Measurements from ENCODE around the gene BEX2.
"Not testable (repeated sequence)": the region's sequence is repeated elsewhere in the genome, so short reads cannot be mapped to it uniquely, and the experiment has no call there.

DNA sequence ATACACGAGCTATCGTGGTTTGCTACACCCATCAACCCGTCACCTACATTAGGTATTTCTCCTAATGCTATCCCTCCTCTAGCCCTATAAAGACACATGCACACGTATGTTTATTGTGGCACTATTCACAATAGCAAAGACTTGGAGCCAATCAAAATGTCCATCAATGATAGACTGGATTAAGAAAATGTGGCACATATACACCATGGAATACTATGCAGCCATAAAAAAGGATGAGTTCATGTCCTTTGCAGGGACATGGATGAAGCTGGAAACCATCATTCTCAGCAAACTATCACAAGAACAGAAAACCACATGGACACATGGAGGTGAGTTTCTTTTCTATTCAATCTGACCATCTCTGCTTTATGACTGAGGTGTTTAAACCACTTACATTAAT lies 5.1 kb downstream of the BEX2 start:
- TF ChIP-seq, protein P1, sequence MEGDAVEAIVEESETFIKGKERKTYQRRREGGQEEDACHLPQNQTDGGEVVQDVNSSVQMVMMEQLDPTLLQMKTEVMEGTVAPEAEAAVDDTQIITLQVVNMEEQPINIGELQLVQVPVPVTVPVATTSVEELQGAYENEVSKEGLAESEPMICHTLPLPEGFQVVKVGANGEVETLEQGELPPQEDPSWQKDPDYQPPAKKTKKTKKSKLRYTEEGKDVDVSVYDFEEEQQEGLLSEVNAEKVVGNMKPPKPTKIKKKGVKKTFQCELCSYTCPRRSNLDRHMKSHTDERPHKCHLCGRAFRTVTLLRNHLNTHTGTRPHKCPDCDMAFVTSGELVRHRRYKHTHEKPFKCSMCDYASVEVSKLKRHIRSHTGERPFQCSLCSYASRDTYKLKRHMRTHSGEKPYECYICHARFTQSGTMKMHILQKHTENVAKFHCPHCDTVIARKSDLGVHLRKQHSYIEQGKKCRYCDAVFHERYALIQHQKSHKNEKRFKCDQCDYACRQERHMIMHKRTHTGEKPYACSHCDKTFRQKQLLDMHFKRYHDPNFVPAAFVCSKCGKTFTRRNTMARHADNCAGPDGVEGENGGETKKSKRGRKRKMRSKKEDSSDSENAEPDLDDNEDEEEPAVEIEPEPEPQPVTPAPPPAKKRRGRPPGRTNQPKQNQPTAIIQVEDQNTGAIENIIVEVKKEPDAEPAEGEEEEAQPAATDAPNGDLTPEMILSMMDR (IDR thresholded peaks at IDR 0.05) = not testable (repeated sequence)
- TF ChIP-seq ZFX (IDR thresholded peaks at IDR 0.05; ENCODE audit: borderline replicate concordance) = not testable (repeated sequence)

Data from 22Rv1 (cell line).